NCI-H2227 treated with DMSO at 0.1 percent for 48 hours (cell line): ENCODE measurements around the gene VWA7.
A peak's percentile ranks its signal among the peaks of the same experiment; 100 is the strongest.

ENCODE experiments used
- DNase-seq: peaks from one replicate; lab custom pipeline; 2025; lab: John Stamatoyannopoulos, UW

Gene VWA7

DNA sequence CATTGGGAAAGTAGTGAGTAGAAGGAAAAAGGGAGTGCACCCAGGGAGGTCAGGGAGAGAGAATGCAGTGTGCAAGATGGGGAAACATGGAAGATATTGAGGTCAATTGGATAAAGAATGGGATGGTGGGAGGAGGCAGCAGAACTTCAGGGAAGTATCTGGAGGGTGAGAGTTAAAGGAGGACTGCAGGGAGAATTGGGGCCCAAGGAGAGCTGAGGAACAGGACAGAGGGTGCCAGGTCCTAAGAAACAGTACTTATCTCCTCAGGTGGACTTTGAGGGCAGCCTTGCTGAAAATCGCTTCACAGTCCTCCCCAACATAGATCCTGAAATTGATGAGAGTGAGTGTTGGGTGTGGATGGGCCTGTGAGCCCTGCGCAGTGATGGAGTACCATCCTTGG is 18.8 kb downstream of the VWA7 start:
- no peak for DNase-seq

DNA sequence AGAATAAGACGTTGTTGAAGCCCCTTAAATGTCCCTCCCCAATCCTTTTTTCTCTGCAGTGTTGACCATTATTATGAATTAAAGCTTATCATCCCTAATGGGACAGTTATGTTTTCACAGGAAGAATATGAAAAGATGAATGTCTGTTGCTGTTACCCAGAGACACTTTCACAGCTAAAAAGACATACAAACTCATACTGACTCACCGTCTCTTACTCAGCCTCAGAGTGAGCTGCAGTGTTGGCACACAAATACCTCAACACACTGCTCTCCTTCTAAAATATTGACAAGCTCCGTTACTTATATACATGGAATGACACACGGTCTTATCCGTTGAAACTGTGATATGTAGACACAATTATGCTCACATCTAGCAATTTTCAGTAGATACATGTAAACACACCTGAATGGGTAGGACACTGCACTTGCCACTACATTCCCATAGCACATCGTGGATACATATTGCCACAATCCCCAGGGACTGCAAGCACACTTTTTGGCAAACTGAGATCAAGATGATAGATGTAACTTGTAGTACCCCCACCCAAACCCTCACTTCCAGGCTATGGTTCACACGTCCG is 24.3 kb downstream of the VWA7 start:
- DNase-seq = no peak

DNA sequence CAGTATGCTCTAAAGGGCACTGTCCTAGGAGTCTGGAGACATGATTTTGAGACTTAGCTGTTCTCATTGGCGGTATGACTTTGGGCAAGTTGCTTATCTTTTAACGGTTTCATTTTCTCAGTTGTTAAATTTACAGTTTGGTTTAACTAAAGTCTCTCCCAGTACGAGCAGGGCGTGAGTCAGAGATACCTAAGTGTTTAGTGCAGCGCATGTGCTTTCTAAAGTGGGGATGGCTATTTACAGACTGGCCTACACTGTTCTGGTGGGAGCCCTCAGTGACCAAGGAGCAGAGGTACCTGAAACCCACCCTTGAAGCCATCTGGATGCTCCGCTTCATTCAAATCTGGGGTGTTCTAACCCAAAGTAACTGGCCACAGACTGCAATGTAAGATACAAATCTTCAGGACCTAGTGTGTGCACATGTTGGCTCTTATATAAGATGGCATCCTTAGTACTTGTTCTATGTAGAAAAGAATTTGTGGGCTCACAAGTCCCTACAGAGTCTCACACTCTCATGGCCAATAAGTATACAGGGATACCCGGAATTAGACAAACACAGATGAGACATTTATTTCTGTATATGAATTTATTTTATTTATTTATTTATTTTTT is 26.6 kb downstream of the VWA7 start:
- DNase-seq = no peak

DNA sequence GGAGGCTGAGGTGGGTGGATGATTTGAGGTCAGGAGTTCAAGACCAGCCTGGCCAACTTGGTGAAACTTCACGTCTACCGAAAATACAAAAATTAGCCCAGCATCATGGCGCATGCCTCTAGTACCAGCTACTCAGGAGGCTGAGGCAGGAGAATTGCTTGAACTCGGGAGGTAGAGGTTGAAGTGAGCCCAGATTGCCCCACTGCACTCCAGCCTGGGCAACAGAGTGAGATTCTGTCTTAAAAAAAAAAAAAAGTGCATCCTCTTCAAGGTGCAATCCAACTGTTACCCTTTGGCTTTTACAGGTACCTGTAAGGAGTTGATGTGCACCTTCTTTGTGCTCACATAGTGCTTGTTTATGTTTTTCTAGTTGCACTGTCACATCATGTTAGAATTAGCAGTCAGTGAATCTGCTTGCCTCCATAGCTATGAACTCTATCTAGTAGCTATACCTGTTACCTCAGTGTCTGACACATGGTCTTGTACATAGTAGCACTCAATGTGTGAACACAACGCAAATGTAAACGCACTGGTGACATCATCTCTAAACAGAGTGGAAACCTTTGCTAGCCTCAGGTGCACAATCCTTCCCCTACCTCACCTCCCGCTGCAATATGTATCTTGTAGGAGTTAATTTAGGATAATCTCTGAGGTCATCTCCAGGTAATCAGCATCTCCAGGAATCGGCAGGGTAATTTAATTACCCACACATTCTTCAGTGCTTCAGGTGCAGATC is 27.7 kb downstream of the VWA7 start:
- DNase-seq = no peak

- no peak for DNase-seq
These were observed 32.7 kb downstream of the VWA7 start for GRCh38 chr6:31744422-31744821.

- DNase-seq = no peak
These were observed 34.2 kb downstream of the VWA7 start for GRCh38 chr6:31742894-31743293.

DNA sequence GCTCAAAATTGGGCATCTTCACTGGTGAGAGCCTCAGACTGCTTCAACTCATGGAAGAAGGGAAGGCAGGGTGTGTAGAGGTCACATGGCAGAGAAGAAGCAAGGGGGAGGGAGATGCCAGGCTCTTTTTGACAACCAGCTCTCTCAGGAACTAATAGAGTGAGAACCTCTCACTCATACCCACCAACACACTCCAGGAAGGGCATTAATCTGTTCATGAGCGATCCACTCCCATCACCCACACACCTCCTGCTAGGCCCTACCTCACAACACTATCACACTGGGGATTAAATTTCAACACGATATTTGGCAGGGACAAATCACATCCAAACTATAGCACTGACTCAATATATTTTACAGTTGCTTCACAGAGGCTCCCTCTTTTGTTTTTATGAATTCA is 35.3 kb downstream of the VWA7 start:
- DNase-seq = no peak

GRCh38 chr6:31740397-31741223 is 36.5 kb downstream of the VWA7 start:
- no peak for DNase-seq

GRCh38 chr6:31739639-31740396 is 37.3 kb downstream of the VWA7 start, which contains the start of gene MSH5:
TSS of gene MSH5 (plus strand) at chr6:31740005. CDS start at chr6:31740467, 462 bp downstream.
- peak; percentile 99 for DNase-seq

GRCh38 chr6:31737991-31738979 is 38.8 kb downstream of the VWA7 start:
- peak; percentile 49 for DNase-seq

DNA sequence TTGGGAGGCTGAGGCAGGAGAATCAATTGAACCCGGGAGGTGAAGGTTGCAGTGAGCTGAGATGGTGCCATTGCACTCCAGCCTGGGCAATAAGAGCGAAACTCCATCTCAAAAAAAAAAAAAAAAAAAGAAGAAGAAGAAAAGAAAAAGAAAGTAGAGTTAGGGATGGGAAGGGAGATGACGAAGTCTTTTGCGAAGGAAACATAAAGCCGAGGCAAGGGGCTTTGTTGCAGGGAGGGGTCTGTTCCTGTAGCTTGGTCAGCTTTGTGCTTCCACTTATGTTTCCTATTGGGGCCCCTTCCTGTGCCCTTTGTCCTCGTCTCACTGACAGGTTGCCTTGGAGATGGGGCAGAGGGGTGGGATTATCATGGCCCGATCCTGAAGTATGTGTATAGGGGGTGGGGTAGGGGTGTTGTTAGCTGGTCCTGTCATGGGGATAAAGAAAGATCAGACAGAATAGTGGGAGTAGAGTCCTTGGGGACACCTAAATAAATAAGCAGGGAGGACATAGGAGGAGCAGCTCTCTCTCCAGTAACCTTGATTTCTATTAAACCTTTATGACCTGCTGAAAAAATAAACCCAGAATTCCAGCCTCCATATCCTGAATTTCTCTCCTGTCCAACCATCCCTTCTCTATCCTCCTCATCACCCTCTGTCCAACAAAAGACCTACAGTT is 39.7 kb downstream of the VWA7 start:
- DNase-seq = peak; percentile 55

GRCh38 chr6:31736768-31737314 is 40.3 kb downstream of the VWA7 start:
- DNase-seq = no peak

GRCh38 chr6:31736021-31736767 is 40.9 kb downstream of the VWA7 start, which contains the start of gene CLIC1:
TSS of gene CLIC1 (minus strand) at chr6:31736530. CDS start at chr6:31736300, 230 bp downstream.
- peak; percentile 71 for DNase-seq

- peak; percentile 23 for DNase-seq
These were observed 42.2 kb downstream of the VWA7 start for GRCh38 chr6:31734821-31735406.

GRCh38 chr6:31734247-31734820 is 42.8 kb downstream of the VWA7 start:
- no peak for DNase-seq

DNA sequence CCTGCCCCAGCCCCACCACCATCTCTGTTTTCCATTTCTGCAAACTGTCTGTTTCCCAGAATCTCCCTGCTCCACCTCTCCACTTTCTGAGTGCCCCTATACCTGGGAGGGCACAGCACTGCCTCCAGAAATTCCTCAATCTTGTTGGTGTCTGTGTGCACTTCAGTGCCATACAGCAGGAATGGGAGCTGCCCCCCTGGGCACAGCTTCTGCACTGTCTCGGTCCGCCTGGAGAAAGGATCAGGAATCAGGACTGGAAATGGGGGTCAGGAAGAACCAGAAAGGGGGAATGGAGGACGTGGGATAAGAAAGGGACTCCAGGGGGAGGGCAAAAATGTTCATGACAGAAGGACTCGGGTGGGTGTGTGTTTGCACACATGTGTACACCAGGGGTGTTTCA is 43.4 kb downstream of the VWA7 start:
- no peak for DNase-seq

DNA sequence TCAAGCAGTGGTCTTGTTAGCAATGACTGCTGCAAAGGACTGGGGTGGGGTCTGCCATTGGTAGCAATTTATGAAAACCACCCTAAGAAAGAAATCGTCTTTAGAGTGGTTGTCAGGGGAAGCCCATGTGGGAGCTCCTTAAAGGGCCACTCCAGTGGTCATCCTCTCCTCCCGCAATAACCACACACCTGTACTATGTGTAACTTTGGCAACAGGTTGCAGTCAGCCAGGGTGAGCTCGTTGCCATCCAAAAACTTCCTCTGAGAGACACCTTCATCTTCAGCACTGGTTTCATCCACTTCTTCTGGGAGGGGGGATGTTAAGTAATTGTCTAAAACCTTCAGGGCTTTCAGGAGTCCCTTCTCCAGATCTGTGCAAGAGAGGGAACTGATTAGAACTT is 45.1 kb downstream of the VWA7 start:
- no peak for DNase-seq

DNA sequence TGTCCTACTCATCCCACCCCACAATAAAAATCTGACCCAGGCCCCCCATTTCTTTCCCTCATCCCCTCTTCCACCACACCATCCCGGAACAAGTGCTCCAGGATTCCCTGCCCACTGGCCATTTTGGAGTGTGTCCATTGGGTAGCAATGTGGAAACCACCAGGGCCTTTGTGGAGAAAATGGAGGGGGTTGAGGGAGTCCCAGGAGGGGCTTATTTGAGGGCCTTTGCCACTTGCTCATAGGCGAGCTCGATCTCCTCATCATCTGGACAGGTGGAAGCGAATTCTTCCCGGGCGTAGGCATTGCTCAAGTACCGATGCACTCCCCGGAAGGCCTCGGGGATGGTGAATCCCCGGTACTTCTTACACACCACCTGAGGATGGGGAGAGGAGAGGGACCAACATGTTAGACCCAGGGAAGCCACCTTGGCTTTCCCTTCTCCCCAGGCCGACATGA is 46.5 kb downstream of the VWA7 start:
- no peak for DNase-seq
